ENCODE results near the gene FAM234B.

DNA sequence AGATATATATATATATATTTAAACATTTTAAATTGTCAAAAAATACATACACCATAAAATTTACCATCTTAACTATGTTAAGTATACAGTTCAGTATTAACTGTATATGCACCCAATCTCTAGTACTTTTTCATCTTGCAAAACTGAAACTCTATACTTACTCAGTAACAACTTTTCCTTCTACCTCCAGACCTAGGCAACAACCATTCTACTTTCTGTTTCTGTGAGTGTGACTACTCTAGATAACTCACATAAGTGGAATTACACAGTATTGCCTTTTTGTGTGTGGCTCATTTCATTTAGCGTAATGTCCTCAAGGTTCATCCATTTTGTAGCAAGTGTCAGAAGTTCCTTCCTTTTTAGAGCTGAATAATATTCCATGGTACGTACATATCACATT is 8.2 kb downstream of the FAM234B start:
- TF ChIP-seq, protein P1, sequence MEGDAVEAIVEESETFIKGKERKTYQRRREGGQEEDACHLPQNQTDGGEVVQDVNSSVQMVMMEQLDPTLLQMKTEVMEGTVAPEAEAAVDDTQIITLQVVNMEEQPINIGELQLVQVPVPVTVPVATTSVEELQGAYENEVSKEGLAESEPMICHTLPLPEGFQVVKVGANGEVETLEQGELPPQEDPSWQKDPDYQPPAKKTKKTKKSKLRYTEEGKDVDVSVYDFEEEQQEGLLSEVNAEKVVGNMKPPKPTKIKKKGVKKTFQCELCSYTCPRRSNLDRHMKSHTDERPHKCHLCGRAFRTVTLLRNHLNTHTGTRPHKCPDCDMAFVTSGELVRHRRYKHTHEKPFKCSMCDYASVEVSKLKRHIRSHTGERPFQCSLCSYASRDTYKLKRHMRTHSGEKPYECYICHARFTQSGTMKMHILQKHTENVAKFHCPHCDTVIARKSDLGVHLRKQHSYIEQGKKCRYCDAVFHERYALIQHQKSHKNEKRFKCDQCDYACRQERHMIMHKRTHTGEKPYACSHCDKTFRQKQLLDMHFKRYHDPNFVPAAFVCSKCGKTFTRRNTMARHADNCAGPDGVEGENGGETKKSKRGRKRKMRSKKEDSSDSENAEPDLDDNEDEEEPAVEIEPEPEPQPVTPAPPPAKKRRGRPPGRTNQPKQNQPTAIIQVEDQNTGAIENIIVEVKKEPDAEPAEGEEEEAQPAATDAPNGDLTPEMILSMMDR (IDR thresholded peaks at IDR 0.05; ENCODE audit: poor library complexity), result no peak
- no peak for TF ChIP-seq EZH2 (IDR thresholded peaks at IDR 0.05; ENCODE audit: borderline replicate concordance)
- TF ChIP-seq EZH2phosphoT487 (IDR thresholded peaks at IDR 0.05; ENCODE audit: low read depth, severe bottlenecking, unreplicated experiment), result no peak
